Peyer's patch (tissue), 4 donors: ENCODE data around the gene LGALSL.

Source experiments
- POLR2A ChIP-seq, 2 donors: fragments of 450-650 bp; IDR thresholded peaks; one replicate each; pipeline ENCODE4 v1.5.1; 2017; ENCODE audit warnings: antibody characterized with exemption in 2 of 2, mild to moderate bottlenecking in 2 of 2, moderate library complexity in 2 of 2
- TF ChIP-seq, protein P1 (sequence below), 6 experiments: fragments of 450-650 bp in 4 of 6; fragments of 200-600 bp in 2 of 6; sonication (generic) in 1 of 6; IDR thresholded peaks; one replicate each; pipeline ENCODE4 v1.5.1; 2017 to 2019; ENCODE audit warnings: antibody characterized with exemption in 6 of 6, mild to moderate bottlenecking in 3 of 6, moderate library complexity in 1 of 6

DNA sequence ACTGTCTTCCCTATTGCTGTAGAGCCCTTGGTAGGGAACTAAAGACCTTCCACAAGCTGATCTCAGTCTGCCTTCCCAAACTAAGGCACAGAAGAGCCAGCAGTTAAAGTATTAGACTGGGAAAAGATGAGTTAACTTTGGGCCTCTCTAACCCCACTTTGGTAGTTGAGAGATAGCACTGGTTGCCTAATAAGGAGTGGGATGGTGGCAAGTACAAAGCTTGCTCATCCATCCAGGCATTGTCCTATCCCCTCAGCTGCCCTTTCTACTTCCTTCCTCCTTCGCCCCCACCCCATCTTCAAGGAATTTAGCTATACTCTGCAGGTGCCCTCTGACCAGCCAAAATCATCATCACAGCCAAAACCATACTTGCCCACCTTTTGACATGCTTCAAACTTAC, 48.0 kb downstream of the LGALSL start:
- TF ChIP-seq, protein P1, sequence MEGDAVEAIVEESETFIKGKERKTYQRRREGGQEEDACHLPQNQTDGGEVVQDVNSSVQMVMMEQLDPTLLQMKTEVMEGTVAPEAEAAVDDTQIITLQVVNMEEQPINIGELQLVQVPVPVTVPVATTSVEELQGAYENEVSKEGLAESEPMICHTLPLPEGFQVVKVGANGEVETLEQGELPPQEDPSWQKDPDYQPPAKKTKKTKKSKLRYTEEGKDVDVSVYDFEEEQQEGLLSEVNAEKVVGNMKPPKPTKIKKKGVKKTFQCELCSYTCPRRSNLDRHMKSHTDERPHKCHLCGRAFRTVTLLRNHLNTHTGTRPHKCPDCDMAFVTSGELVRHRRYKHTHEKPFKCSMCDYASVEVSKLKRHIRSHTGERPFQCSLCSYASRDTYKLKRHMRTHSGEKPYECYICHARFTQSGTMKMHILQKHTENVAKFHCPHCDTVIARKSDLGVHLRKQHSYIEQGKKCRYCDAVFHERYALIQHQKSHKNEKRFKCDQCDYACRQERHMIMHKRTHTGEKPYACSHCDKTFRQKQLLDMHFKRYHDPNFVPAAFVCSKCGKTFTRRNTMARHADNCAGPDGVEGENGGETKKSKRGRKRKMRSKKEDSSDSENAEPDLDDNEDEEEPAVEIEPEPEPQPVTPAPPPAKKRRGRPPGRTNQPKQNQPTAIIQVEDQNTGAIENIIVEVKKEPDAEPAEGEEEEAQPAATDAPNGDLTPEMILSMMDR (IDR thresholded peaks at IDR 0.05): no peak
- no peak for TF ChIP-seq POLR2A (IDR thresholded peaks at IDR 0.05)
